Measurements from ENCODE around the gene LCE2B. TPM values are rescaled to one million over a fixed set of nuclear protein-coding genes. Genes with fewer than 3 reads are reported as not detected.

LCE2B gene
- total RNA-seq, 1 experiment from 2014 or later: not detected

DNA sequence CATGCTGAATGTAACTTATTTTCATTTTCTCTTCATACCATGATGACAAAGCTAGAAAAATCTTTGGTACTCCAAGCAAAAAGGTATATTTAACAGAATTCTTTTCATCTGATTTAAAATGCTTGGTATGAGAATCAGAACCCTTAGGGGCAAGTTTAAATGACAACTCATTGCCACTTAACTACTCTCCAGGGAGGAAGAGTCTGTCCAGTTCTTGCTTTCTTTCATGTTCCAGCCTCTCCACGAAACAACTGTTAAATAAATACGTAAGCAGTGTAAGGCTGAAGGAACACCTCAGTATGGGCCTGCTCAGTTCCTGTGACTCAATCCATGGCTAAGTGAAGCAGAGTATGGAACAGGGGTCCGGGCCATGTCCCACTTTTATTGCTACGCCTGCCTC lies 13.8 kb downstream of the LCE2B start:
- Histone ChIP-seq H3K9me3 (ENCODE audit: control insufficient read depth, low read depth, low read length) (peaks cover 53% of the 10 kb centered on the region), H3K27ac (ENCODE audit: insufficient read length, low read depth, low read length) (no peak overlapping the region), H3K27me3 (ENCODE audit: insufficient read depth, low read length) (no peaks in the 10 kb centered on the region), H3K23me2 (ENCODE audit: insufficient read length, low read depth, low read length, poor library complexity, severe bottlenecking) (no peaks in the 10 kb centered on the region), H3K79me1 (ENCODE audit: insufficient read depth, low read depth, low read length, poor library complexity, severe bottlenecking) (no peaks in the 10 kb centered on the region), H3K79me2 (ENCODE audit: insufficient read depth, low read length) (no peaks in the 10 kb centered on the region), H3K23ac (ENCODE audit: insufficient read length, low read depth, low read length) (no peak overlapping the region), H2BK120ac (ENCODE audit: low read depth, low read length, poor library complexity, severe bottlenecking) (no peak overlapping the region), H3K56ac (ENCODE audit: insufficient read length, low read depth, low read length) (no peak overlapping the region), H2BK12ac (ENCODE audit: insufficient read length, low read depth, low read length) (no peak overlapping the region), H4K5ac (ENCODE audit: insufficient read length, low read depth, low read length) (no peak overlapping the region), H4K20me1 (ENCODE audit: control insufficient read depth, insufficient read depth, insufficient read length) (no peaks in the 10 kb centered on the region), H2AFZ (ENCODE audit: low read length) (no peak overlapping the region), H4K91ac (ENCODE audit: insufficient read length, low read depth, low read length) (no peak overlapping the region), H3K4me1 (ENCODE audit: insufficient read depth, low read length) (no peaks in the 10 kb centered on the region), H3T11ph (ENCODE audit: low read length) (no peak overlapping the region), H3K4me2 (ENCODE audit: insufficient read depth, insufficient read length, low read length) (no peak overlapping the region), H4K8ac (replicated peaks; ENCODE audit: insufficient read length, low read depth, low read length) (no peak overlapping the region), H3K14ac (ENCODE audit: insufficient read depth, low read length) (no peak overlapping the region), H2AK5ac (ENCODE audit: insufficient read length, low read length) (no peak overlapping the region), H3K9ac (ENCODE audit: extremely low read depth, insufficient read length, low read length) (no peak overlapping the region), H3K4ac (ENCODE audit: low read depth, low read length) (no peak overlapping the region), H2BK15ac (ENCODE audit: low read depth, low read length) (no peak overlapping the region), H2BK20ac (ENCODE audit: low read depth, low read length, poor library complexity, severe bottlenecking) (no peak overlapping the region), H2BK5ac (ENCODE audit: insufficient read length, low read length) (no peak overlapping the region), H3K18ac (ENCODE audit: insufficient read length, low read depth, low read length) (no peak overlapping the region)
- WGBS (ENCODE audit: extremely low coverage, insufficient read length, low lambda C conversion rate): no CpG with 5 or more reads among the region's 4 CpGs
- Mint-ChIP-seq H3K36me3 (ENCODE audit: insufficient read depth in 1 of 3, low read depth in 3 of 3) (peaks cover 5 to 18% (median 10%) of the 10 kb centered on the region in 3 experiments; a peak in 6 of 7 replicates), H3K4me3 (no peak overlapping the region), H3K27ac (no peak overlapping the region), H3K27me3 (ENCODE audit: low read depth) (no peaks in the 10 kb centered on the region; the same call in 1 of the 2 replicates), H3K9me3 (peaks cover 93 to 98% of the 10 kb centered on the region in 2 experiments), H3K4me1 (no peaks in the 10 kb centered on the region)
- no peak for TF ChIP-seq CTCF (conservative IDR thresholded peaks at IDR 0.05)
- DNase-seq: no peak

Data from H9 (cell line).